Measurements from ENCODE around the gene TNKS1BP1. TPM values are rescaled to one million over a fixed set of nuclear protein-coding genes. Genes with fewer than 3 reads are reported as not detected.
"Not testable (repeated sequence)": the region's sequence is repeated elsewhere in the genome, so short reads cannot be mapped to it uniquely, and the experiment has no call there.

Gene TNKS1BP1
- total RNA-seq, 1 donor from 2014 or later: 32.6 TPM

GRCh38 chr11:57299150-57299737 lies 25.5 kb downstream of the TNKS1BP1 start:
- no peak overlapping the region for H3K27ac ChIP-seq (replicated peaks)
- no peak for DNase-seq
- no peak overlapping the region for H3K4me3 ChIP-seq
- peaks cover 10% of the 10 kb centered on the region for H3K4me1 ChIP-seq
- no peak for TF ChIP-seq CTCF (IDR thresholded peaks at IDR 0.05; ENCODE audit: borderline replicate concordance)
- H3K27me3 ChIP-seq (ENCODE audit: low read depth): no peaks in the 10 kb centered on the region
- H3K36me3 ChIP-seq: peaks cover 61% of the 10 kb centered on the region
- intact Hi-C loops (cut with micrococcal nuclease): no loop called here
- peaks cover 39% of the 10 kb centered on the region for H3K9me3 ChIP-seq (replicated peaks)

- Histone ChIP-seq H3K27me3 (ENCODE audit: low read depth) (no peaks in the 10 kb centered on the region), H3K4me3 (no peak overlapping the region), H3K9me3 (replicated peaks) (peaks cover 39% of the 10 kb centered on the region), H3K4me1 (no peaks in the 10 kb centered on the region), H3K36me3 (peaks cover 46% of the 10 kb centered on the region), H3K27ac (replicated peaks) (no peak overlapping the region)
- intact Hi-C loops (cut with micrococcal nuclease): no loop called here
- TF ChIP-seq CTCF (IDR thresholded peaks at IDR 0.05; ENCODE audit: borderline replicate concordance): no peak
- no peak for DNase-seq
These were observed 27.5 kb downstream of the TNKS1BP1 start for GRCh38 chr11:57297221-57297620.

GRCh38 chr11:57296205-57296604 lies 28.5 kb downstream of the TNKS1BP1 start:
- H3K27me3 ChIP-seq (ENCODE audit: low read depth); intact Hi-C loops (cut with micrococcal nuclease); H3K4me1 ChIP-seq; H3K27ac ChIP-seq (replicated peaks); H3K4me3 ChIP-seq; DNase-seq: not testable (repeated sequence)
- H3K36me3 ChIP-seq: peaks cover 36% of the 10 kb centered on the region
- peaks cover 39% of the 10 kb centered on the region for H3K9me3 ChIP-seq (replicated peaks)

- no peaks in the 10 kb centered on the region for H3K4me1 ChIP-seq
- H3K27ac ChIP-seq (replicated peaks): peak overlapping the region; percentile 12
- TF ChIP-seq CTCF (IDR thresholded peaks at IDR 0.05; ENCODE audit: borderline replicate concordance): no peak
- no peaks in the 10 kb centered on the region for H3K27me3 ChIP-seq (ENCODE audit: low read depth)
- intact Hi-C loops (cut with micrococcal nuclease): no loop called here
- H3K36me3 ChIP-seq: peaks cover 19% of the 10 kb centered on the region
- H3K4me3 ChIP-seq: no peak overlapping the region
- DNase-seq: no peak
- H3K9me3 ChIP-seq (replicated peaks): peaks cover 25% of the 10 kb centered on the region
These were observed 30.3 kb downstream of the TNKS1BP1 start for GRCh38 chr11:57294225-57295131.

- Histone ChIP-seq H3K4me1 (peaks cover 5% of the 10 kb centered on the region), H3K9me3 (replicated peaks) (no peaks in the 10 kb centered on the region), H3K4me3 (no peak overlapping the region), H3K27me3 (ENCODE audit: low read depth) (no peaks in the 10 kb centered on the region), H3K27ac (replicated peaks) (no peak overlapping the region), H3K36me3 (no peaks in the 10 kb centered on the region)
- intact Hi-C loops (cut with micrococcal nuclease): no loop called here
- no peak for TF ChIP-seq CTCF (IDR thresholded peaks at IDR 0.05; ENCODE audit: borderline replicate concordance)
- DNase-seq: no peak
These were observed 34.5 kb downstream of the TNKS1BP1 start for GRCh38 chr11:57290288-57290687.

Data from left ventricle myocardium inferior (tissue), 1 donor.